ENCODE measurements around the gene LIMS2. TPM values are rescaled to one million over a fixed set of nuclear protein-coding genes. Genes with fewer than 3 reads are reported as not detected.

The LIMS2 gene
- total and polyA plus RNA-seq, 2 experiments from 2014 or later: 1.6 to 3.5 TPM

GRCh38 chr2:127705391-127706065 is 30.2 kb upstream of the LIMS2 start:
- no peak overlapping the region for H3K27ac ChIP-seq (ENCODE audit: low read depth)
- peaks cover 33% of the 10 kb centered on the region for H3K36me3 ChIP-seq (ENCODE audit: insufficient read depth)
- peaks cover 33% of the 10 kb centered on the region for H3K79me2 ChIP-seq (replicated peaks; ENCODE audit: insufficient read depth)
- peaks cover 16% of the 10 kb centered on the region; the same call in 1 of the 2 replicates for H3K4me1 ChIP-seq (ENCODE audit: insufficient read depth)
- DNase-seq (ENCODE audit: low spot score) (no peak), ATAC-seq (no peak)
- no peak overlapping the region for H2AFZ ChIP-seq
- Mint-ChIP-seq H3K9me3 (0 out of 3 replicates have a peak, but pooled peaks cover 2% of the 10 kb centered on the region), H3K27ac (no peak overlapping the region), H3K27me3 (ENCODE audit: insufficient read depth, low read depth, poor library complexity) (peaks cover 11% of the 10 kb centered on the region), H3K4me1 (peaks cover 10% of the 10 kb centered on the region), H3K36me3 (ENCODE audit: low read depth) (peaks cover 49% of the 10 kb centered on the region), H3K4me3 (no peak overlapping the region)
- TF ChIP-seq REST (IDR thresholded peaks at IDR 0.05; ENCODE audit: unreplicated experiment) (no peak), ZNF331 (CRISPR knock-in tag; IDR thresholded peaks at IDR 0.05; ENCODE audit: low read depth) (no peak), ZNF114 (CRISPR knock-in tag; IDR thresholded peaks at IDR 0.05) (no peak), EZH2 (IDR thresholded peaks at IDR 0.05; ENCODE audit: low read depth, unreplicated experiment) (no peak), STAT1 (IDR thresholded peaks at IDR 0.05; ENCODE audit: unreplicated experiment) (no peak), CTCF (conservative IDR thresholded peaks at IDR 0.05; ENCODE audit: low read depth in 2 of 2) (no peak), ETS1 (IDR thresholded peaks at IDR 0.05) (no peak), JUNB (IDR thresholded peaks at IDR 0.05; ENCODE audit: unreplicated experiment) (no peak)
- H3K4me2 ChIP-seq: no peak overlapping the region
- no peaks in the 10 kb centered on the region for H3K9me2 ChIP-seq (ENCODE audit: insufficient read depth)
- H3F3A ChIP-seq (replicated peaks; ENCODE audit: low read depth): 0 out of 2 replicates have a peak, but pooled peaks cover 17% of the 10 kb centered on the region
- H3K4me3 ChIP-seq: no peak overlapping the region
- peaks cover 14% of the 10 kb centered on the region for H4K20me1 ChIP-seq (replicated peaks; ENCODE audit: insufficient read depth)
- no peaks in the 10 kb centered on the region for H3K27me3 ChIP-seq (ENCODE audit: insufficient read depth)
